GM12872 (cell line): ENCODE data around the gene RSPH9.

ENCODE experiments used
- CTCF ChIP-seq: IDR thresholded peaks from 3 replicates; pipeline ENCODE4 v1.5.1; 2011; ENCODE audit warnings: low read depth, mild to moderate bottlenecking, low read length, moderate library complexity; ENCODE audit not compliant: insufficient read depth

RSPH9 gene

GRCh38 chr6:43715056-43715788 is 70.4 kb downstream of the RSPH9 start:
- TF ChIP-seq CTCF: no peak

DNA sequence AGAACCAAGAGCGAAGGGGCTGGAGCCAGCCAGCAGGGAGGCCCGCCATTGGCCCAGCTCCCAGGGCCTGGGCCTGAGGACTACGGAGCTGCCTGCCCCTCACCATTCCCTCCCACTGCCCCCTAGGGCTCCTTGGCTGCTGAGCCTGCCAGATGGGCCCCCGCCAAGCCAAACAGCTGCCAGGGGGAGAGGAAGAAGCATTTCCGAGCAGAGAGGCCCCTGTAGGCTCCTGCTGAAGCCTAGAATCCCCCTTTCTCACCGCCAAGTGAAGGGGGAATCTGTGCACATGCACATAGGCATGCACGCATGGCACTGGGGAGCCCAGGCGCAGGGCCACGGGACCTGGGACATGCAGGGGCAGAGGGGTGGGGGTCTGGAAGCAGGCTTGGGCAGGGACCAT is 71.3 kb downstream of the RSPH9 start:
- TF ChIP-seq CTCF: no peak

GRCh38 chr6:43717389-43717788 is 72.6 kb downstream of the RSPH9 start:
- no peak for TF ChIP-seq CTCF

GRCh38 chr6:43717822-43718221 is 73.0 kb downstream of the RSPH9 start:
- no peak for TF ChIP-seq CTCF

DNA sequence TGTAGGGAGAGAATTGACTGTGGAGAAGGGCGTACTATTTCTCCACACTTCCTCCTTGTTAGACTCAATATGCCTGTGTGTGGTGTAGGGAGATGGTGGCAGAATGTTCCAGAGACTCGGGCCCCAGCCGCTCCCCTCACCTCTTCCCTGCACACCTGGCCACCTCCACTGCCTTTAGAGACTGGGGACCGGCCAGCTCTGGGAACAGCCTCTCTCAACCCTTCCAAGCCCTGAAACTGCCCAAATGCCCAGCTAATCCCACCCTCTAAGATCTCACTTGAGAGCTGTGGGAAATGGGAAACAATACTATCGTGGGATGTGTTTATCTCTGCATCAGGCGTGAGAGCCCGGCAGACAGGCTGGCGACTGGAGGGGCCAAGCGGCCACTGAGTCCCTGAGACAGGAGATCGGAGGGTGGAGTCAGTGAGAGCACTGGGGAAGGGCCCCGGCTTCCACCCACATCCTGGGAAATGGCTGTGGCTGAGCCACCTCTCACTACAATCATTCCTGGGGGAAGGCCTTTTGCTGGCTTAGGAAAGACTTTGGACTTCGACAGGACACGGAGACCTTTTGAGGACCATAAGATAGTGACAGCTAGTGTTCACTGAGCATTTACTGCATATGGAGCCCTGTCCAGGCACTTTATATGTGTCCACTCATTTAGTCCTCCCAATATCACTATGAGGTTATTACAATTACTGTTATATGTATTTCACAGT is 73.7 kb downstream of the RSPH9 start:
- TF ChIP-seq CTCF: no peak

- no peak for TF ChIP-seq CTCF
Observed at GRCh38 chr6:43719511-43719910, 74.7 kb downstream of the RSPH9 start.

DNA sequence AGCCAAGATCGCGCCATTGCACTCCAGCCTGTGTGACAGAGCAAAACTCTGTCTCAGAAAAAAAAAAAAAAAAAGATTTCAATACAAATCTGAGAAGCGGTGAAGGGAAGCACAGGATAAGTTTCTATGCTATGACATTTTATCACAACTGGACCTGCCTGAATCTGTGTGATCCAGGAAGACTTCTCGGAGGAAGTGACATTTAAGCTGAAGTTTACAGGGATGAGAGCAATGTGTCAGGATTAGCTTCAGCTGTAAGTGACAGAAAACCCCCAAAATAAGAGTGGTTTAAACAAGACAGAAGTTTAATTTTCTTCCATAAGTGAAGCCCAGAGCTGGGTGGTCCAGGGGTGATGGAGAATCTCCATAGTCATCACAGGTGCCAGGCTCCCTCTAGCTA is 76.2 kb downstream of the RSPH9 start:
- no peak for TF ChIP-seq CTCF
